ENCODE data around the gene CFP.
"Not testable (repeated sequence)": the region's sequence is repeated elsewhere in the genome, so short reads cannot be mapped to it uniquely, and the experiment has no call there.

Gene CFP

DNA sequence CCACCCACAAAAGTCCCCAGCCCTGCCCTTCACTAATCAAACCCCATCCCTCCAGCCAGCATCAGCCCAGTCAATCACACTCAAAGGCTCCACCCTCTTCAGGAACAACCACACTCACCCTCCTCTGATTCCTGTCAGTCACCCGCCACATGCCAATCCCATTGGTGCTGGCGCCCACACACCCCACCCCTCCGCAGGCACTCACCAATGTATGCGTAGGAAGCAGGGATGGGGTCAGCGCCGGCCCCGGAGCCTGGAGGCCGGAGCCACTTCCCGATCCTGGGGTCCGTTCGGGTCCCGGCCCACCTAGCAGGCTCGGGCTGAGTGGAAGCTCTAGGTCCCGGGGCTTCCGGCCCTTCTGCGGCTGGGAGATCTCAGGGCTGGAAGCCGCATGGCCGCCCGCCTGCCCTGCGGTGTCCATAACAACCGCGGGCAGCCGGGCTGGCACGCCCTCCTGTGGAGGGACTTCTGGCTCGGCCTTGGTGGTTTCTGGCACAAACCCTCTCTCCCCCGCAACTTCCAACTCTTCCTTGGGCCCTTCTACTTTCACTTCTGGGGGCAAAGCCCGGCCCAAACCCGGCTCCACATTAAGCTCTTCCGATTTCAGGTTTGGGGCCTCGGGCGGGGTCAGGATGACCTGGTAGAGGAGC, 7.9 kb upstream of the CFP start:
- no peak for DNase-seq

GRCh38 chrX:47634871-47635575, 5.3 kb upstream of the CFP start:
- DNase-seq, result no peak

- DNase-seq, result no peak
These were observed 4.2 kb upstream of the CFP start for GRCh38 chrX:47633689-47634590.

- DNase-seq, result no peak
These were observed 2.9 kb upstream of the CFP start for GRCh38 chrX:47632666-47633065.

- DNase-seq, result no peak
These were observed 1.9 kb upstream of the CFP start for GRCh38 chrX:47631676-47632075.

DNA sequence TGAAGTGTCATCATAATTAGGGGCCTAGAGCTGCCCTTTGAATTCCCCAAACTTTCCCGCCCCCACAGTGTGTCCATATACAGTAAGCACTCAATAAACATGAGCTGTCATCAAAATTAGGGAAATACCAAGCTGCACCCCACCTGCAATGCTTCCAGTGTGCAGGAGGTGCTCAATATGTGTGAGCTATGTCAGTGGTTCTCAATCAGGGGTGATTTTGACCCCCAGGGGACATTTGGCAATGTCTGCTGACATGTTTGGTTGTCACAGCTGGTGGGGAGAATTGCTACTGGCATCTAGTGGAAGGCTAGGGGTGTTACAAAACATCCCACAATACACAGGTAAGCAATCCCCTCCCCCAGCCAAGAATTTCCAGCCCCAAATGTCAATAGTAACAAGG, 748 bp downstream of the CFP start:
- DNase-seq, result no peak

GRCh38 chrX:47625365-47625764, 4.4 kb downstream of the CFP start:
- no peak for DNase-seq

- DNase-seq, result peak; percentile 30 to 87
These were observed 6.1 kb downstream of the CFP start for GRCh38 chrX:47623540-47624027.

DNA sequence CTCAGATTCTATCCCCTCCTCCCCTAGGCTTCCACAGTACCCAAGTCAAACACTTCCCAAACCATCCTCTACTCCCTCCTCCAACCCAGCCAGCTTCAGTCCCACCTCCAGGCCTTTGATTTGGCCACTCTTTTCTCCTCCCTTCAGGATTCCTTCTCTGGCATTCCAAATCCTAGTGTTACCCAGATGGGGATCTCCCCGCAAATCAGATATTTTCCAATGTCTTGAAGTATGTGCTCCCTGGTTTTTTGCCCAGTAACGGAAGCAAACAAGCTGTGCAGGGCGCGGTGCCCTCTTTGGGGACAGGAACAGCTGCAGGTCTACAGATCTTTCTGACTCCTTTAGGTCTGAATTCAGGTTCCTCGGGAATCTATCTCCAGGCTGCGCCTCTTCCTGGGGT, 7.9 kb downstream of the CFP start:
- DNase-seq, result no peak

DNA sequence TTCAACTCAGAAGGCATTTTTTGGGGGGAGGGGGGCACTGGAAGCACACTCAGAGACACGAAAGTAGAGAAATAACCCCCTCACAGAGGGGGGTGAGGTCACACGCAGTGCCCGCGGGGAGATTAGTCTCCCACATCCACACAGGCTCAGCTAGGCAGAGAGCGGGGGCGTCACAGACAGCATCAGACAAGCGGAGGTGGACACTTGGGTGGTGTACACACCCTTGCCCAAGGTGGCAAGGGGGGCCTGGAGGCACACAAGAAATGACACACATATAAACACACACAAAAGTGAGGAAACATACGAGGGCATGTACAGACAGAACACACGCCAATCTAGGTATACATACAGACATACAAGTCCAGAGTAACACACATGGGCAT, 9.4 kb downstream of the CFP start:
- DNase-seq, result no peak

- DNase-seq, result peak; percentile 8 to 86
These were observed 10.0 kb downstream of the CFP start, which contains the start of gene SYN1 for GRCh38 chrX:47619486-47620302. TSS of gene SYN1 (minus strand) at chrX:47619857. CDS start at chrX:47619728, 129 bp downstream.

DNA sequence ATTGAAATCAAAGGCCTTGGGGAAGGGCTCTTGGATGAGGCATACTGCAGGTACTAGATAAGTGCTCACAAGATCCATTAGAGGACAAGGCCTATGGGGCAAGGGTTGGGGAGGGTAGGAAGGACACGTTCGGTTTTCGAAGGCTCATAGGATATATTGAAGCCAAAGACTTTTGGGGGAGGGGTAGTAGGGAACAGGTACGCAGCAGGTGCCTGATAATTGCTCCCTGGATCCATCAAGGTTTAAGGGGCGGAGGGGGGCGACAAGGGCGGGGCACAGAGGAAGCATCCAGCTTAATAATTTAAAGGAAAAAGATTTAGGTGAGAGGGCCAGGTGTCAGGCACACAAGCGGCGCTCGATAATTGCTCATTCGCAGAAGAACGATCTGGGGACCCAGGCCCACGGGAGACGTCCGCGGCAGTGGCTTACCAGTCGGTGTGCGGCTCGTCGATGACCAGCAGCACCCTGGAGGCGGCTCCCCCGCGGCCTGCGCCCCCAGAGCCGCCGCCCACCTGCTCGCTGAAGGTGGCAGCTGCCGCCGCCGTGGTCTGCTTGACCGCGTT, 10.7 kb downstream of the CFP start:
- no peak for DNase-seq

DNA sequence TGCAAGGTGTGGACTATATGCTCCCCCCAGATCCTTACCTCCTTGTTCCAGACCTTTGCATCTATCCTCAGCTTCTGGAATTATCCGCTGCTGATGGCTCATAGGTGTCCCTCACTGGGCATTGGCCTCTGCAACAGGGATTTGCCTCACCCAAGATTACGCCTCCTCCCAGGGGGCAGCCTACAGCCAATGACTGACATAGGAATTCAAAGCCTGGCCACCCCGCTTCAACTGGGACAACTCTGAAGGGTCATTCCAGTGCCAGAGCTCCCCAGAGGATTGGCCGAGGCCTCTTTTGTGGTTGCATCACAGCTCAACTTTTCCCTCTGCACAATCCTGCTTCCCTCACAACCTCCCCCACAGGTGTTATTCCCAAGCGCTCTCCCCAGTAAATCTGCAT, 15.1 kb downstream of the CFP start:
- no peak for DNase-seq

GRCh38 chrX:47613082-47613481, 16.6 kb downstream of the CFP start:
- no peak for DNase-seq

- DNase-seq, result no peak
These were observed 17.3 kb downstream of the CFP start for GRCh38 chrX:47612418-47612817.

DNA sequence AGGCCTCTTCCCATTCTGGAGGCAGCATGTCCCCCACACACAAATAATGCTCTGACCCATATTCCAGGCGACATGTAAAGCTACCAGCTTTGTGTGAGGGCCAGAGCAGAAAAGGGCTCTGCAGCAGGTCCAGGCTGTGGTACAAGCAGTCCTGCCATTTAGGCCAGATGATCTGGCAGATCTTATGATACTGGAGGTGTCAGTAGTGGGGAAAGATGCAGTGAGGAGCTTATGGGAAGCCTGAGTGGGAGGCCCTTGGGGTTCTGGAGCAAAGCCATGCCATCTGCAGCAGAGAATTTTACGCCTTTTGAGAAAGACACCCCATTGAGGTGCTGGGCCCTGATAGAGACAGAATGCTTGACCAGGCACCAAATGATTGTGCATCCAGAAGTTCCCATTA, 17.8 kb downstream of the CFP start:
- no peak for DNase-seq

GRCh38 chrX:47611489-47611888, 18.2 kb downstream of the CFP start:
- DNase-seq, result no peak

DNA sequence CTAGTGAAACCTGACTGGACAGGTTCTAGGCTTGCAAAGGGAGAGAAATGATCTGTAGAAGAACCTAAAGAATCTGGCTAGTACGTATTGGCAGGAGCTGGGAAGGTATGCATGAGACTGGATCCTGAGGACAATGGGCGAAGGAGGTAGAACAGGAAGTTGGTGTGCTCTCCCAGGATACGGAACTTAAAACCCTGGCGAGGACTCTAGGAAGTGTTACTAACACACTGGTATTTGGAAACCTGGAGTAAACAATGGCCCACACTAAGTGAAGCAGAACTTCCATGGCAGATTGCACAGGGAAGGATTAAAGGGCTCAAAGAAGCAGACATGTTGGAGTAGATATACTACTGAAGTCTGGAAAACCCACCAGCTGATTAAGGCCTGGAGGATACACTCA, 19.2 kb downstream of the CFP start:
- DNase-seq, result no peak

GRCh38 chrX:47608130-47608810, 21.5 kb downstream of the CFP start:
- DNase-seq, result no peak

DNA sequence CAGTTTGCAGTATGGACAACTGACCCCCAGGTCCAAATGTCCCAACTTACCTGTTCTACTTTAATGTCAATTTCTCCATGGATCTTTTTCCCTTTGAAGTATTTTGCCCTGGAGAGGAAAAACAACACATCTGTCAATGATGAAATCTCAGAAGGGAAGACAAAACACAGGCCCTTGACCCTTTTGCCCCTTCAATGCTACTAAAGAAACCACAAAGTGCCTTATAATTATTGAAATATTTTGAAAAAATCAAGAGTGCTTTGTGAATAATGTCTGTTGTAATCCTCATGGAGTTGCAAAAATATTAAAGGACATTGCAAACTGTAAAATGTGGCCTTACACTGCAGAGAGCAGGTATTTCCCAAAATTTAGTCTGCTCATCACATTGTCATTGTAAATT, 22.6 kb downstream of the CFP start:
- DNase-seq, result no peak

DNA sequence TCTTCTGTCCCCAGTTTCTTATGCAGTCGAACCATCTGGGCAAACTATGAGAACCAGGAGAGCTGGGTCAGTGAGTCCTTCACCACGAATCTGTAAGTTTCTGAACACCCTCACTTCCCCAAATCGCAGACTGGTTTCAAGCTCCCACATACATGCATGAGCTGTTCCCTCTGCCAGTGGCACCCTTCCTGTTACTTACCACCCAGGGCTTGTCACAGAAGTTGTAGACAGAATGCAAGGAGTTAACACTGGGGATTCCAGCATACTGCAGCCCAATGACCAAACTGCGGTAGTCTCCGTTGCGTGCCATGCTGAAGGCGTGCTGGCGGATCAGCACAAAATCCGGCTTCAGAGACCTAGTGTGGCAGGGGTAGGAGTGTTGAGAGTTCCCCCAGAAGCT, 24.7 kb downstream of the CFP start:
- no peak for DNase-seq

DNA sequence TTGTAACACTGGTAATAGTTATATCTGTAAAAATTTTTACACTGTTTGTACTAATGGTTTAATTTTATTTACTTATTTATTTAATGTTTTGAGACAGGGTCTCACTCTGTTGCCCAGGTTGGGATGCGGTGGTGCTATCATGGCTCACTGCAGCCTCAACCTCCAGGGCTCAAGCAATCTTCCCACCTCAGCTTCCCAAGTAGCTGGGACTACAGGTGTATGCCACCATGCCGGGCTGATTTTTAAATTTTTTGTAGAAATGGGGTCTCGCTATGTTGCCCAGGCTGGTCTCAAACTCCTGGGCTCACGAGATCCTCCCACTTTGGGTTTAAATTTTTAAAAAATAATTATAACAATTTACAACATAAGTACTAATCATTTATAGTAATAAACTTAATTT, 26.6 kb downstream of the CFP start:
- DNase-seq, result not testable (repeated sequence)

Data from NCI-H446 (cell line).